Measurements from ENCODE around the gene WNT8B. TPM values are rescaled to one million over a fixed set of nuclear protein-coding genes. Genes with fewer than 3 reads are reported as not detected.

Gene WNT8B
- total and polyA plus RNA-seq, 10 of the 15 experiments (the other 5 are each of a cell fraction or from before 2014, with no cell fraction given) = not detected

DNA sequence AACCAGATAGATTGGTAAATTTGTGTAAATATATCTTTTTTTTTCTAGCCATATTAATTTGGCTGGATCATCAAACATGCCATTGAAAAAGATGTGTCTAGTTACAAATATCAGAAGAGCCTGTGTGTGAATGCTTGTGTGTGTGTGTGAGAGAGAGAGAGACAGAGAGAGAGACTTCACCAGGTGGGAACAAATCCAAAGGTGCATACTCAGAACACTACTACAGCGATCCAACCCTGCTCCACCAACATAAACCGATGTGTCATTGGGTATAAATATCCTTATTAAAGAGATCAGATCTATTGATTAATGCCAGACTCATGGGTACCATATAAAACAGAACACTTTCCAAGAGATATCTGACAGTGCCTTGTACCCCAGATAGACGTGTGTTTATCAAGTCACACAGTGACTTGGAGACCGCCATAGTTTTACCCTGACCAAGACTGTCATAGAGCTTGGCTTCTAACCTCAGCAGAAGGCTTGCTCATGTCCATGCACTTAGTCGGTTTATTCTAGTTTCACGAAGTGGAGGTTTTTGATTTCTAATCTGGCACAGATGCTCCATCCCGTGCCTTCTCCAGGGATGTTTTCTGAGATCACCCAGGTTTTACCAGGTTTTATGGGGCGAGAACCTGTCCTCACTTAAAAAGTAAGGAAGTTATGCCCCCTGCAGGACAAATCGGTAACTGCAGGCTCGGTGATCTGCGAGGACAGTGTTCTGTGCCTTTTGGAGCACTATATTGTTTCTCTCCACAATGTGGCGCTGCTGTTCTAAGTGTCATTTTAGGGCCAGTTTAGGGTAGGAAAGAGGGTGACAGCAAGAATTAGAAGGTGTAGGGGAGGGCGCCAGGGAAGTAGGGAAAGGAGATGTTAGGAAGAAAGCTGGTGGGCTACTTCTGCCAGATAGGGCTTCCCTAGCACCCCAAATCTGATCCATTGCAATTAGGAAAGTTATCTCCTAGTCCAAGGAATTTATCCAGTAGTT lies 29.3 kb upstream of the WNT8B start (continued):
- TF ChIP-seq RAD21 (IDR thresholded peaks at IDR 0.05; ENCODE audit: insufficient read depth, low read depth, low read length) = peak; percentile 98
- TF ChIP-seq SMARCA5 (IDR thresholded peaks at IDR 0.05) = peak; percentile 74; the same call in 1 of the 2 replicates
- TF ChIP-seq, protein P1, sequence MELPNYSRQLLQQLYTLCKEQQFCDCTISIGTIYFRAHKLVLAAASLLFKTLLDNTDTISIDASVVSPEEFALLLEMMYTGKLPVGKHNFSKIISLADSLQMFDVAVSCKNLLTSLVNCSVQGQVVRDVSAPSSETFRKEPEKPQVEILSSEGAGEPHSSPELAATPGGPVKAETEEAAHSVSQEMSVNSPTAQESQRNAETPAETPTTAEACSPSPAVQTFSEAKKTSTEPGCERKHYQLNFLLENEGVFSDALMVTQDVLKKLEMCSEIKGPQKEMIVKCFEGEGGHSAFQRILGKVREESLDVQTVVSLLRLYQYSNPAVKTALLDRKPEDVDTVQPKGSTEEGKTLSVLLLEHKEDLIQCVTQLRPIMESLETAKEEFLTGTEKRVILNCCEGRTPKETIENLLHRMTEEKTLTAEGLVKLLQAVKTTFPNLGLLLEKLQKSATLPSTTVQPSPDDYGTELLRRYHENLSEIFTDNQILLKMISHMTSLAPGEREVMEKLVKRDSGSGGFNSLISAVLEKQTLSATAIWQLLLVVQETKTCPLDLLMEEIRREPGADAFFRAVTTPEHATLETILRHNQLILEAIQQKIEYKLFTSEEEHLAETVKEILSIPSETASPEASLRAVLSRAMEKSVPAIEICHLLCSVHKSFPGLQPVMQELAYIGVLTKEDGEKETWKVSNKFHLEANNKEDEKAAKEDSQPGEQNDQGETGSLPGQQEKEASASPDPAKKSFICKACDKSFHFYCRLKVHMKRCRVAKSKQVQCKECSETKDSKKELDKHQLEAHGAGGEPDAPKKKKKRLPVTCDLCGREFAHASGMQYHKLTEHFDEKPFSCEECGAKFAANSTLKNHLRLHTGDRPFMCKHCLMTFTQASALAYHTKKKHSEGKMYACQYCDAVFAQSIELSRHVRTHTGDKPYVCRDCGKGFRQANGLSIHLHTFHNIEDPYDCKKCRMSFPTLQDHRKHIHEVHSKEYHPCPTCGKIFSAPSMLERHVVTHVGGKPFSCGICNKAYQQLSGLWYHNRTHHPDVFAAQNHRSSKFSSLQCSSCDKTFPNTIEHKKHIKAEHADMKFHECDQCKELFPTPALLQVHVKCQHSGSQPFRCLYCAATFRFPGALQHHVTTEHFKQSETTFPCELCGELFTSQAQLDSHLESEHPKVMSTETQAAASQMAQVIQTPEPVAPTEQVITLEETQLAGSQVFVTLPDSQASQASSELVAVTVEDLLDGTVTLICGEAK (IDR thresholded peaks at IDR 0.05; ENCODE audit: borderline replicate concordance) = no peak
- no peak for TF ChIP-seq NFYB (IDR thresholded peaks at IDR 0.05; ENCODE audit: insufficient read depth, low read depth, low read length)
- TF ChIP-seq FOXM1 (IDR thresholded peaks at IDR 0.05; ENCODE audit: low read depth, low read length) = peak; percentile 74; the same call in 1 of the 2 replicates
- TF ChIP-seq, protein P2, sequence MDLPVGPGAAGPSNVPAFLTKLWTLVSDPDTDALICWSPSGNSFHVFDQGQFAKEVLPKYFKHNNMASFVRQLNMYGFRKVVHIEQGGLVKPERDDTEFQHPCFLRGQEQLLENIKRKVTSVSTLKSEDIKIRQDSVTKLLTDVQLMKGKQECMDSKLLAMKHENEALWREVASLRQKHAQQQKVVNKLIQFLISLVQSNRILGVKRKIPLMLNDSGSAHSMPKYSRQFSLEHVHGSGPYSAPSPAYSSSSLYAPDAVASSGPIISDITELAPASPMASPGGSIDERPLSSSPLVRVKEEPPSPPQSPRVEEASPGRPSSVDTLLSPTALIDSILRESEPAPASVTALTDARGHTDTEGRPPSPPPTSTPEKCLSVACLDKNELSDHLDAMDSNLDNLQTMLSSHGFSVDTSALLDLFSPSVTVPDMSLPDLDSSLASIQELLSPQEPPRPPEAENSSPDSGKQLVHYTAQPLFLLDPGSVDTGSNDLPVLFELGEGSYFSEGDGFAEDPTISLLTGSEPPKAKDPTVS (IDR thresholded peaks at IDR 0.05; ENCODE audit: low read depth, low read length) = no peak
- TF ChIP-seq, protein P3, sequence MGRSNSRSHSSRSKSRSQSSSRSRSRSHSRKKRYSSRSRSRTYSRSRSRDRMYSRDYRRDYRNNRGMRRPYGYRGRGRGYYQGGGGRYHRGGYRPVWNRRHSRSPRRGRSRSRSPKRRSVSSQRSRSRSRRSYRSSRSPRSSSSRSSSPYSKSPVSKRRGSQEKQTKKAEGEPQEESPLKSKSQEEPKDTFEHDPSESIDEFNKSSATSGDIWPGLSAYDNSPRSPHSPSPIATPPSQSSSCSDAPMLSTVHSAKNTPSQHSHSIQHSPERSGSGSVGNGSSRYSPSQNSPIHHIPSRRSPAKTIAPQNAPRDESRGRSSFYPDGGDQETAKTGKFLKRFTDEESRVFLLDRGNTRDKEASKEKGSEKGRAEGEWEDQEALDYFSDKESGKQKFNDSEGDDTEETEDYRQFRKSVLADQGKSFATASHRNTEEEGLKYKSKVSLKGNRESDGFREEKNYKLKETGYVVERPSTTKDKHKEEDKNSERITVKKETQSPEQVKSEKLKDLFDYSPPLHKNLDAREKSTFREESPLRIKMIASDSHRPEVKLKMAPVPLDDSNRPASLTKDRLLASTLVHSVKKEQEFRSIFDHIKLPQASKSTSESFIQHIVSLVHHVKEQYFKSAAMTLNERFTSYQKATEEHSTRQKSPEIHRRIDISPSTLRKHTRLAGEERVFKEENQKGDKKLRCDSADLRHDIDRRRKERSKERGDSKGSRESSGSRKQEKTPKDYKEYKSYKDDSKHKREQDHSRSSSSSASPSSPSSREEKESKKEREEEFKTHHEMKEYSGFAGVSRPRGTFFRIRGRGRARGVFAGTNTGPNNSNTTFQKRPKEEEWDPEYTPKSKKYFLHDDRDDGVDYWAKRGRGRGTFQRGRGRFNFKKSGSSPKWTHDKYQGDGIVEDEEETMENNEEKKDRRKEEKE (IDR thresholded peaks at IDR 0.05) = no peak
- TF ChIP-seq RFX5 (IDR thresholded peaks at IDR 0.05; ENCODE audit: low read depth, low read length) = 0 out of 2 replicates have a peak, but pooled peaks have one; percentile 13
- peak; percentile 29; the same call in 1 of the 2 replicates for TF ChIP-seq NBN (IDR thresholded peaks at IDR 0.05)
- TF ChIP-seq, protein P4, sequence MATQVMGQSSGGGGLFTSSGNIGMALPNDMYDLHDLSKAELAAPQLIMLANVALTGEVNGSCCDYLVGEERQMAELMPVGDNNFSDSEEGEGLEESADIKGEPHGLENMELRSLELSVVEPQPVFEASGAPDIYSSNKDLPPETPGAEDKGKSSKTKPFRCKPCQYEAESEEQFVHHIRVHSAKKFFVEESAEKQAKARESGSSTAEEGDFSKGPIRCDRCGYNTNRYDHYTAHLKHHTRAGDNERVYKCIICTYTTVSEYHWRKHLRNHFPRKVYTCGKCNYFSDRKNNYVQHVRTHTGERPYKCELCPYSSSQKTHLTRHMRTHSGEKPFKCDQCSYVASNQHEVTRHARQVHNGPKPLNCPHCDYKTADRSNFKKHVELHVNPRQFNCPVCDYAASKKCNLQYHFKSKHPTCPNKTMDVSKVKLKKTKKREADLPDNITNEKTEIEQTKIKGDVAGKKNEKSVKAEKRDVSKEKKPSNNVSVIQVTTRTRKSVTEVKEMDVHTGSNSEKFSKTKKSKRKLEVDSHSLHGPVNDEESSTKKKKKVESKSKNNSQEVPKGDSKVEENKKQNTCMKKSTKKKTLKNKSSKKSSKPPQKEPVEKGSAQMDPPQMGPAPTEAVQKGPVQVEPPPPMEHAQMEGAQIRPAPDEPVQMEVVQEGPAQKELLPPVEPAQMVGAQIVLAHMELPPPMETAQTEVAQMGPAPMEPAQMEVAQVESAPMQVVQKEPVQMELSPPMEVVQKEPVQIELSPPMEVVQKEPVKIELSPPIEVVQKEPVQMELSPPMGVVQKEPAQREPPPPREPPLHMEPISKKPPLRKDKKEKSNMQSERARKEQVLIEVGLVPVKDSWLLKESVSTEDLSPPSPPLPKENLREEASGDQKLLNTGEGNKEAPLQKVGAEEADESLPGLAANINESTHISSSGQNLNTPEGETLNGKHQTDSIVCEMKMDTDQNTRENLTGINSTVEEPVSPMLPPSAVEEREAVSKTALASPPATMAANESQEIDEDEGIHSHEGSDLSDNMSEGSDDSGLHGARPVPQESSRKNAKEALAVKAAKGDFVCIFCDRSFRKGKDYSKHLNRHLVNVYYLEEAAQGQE (IDR thresholded peaks at IDR 0.05; ENCODE audit: low read depth, low read length) = no peak
- TF ChIP-seq TBL1XR1 (IDR thresholded peaks at IDR 0.05; ENCODE audit: low read depth, low read length) = peak; percentile 45; the same call in 1 of the 2 replicates
- TF ChIP-seq RB1 (IDR thresholded peaks at IDR 0.05; ENCODE audit: borderline replicate concordance) = peak; percentile 53; the same call in 1 of the 2 replicates
- TF ChIP-seq SMC3 (IDR thresholded peaks at IDR 0.05; ENCODE audit: borderline replicate concordance, low read length) = peak; percentile 100
- TF ChIP-seq, protein P5, sequence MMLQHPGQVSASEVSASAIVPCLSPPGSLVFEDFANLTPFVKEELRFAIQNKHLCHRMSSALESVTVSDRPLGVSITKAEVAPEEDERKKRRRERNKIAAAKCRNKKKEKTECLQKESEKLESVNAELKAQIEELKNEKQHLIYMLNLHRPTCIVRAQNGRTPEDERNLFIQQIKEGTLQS (IDR thresholded peaks at IDR 0.05; ENCODE audit: borderline replicate concordance, extremely low read depth, low read depth, low read length) = no peak; the same call in 1 of the 2 replicates
- no peak for TF ChIP-seq SIN3A (IDR thresholded peaks at IDR 0.05; ENCODE audit: low read depth, low read length)

Measured in GM12878 (cell line).